ENCODE measurements around the gene THAP7. TPM values are rescaled to one million over a fixed set of nuclear protein-coding genes. Genes with fewer than 3 reads are reported as not detected.

The THAP7 gene
- polyA plus RNA-seq, 1 donor (not counting 4 experiments of a cell fraction or from before 2014, with no cell fraction given), result 10.4 TPM

- FAIRE-seq (no peak), DNase-seq (ENCODE audit: low read depth, low spot score) (no peak)
- H2AFZ ChIP-seq (ENCODE audit: control insufficient read depth, low read length), result no peak overlapping the region
- dilution Hi-C loops (cut with MboI; ENCODE audit: extremely low pct_ligation_motif_present, low sequenced_read_pairs), result no loop called here
- no peak overlapping the region for H3K4me3 ChIP-seq (ENCODE audit: control insufficient read depth in 2 of 3, extremely low read depth in 1 of 3, insufficient read depth in 2 of 3, low read depth in 1 of 3, low read length in 3 of 3)
- H3K9me1 ChIP-seq (ENCODE audit: control insufficient read depth, extremely low read depth, insufficient read depth, low read length), result no peaks in the 10 kb centered on the region
- no peaks in the 10 kb centered on the region for H3K79me2 ChIP-seq (ENCODE audit: control insufficient read depth, insufficient read depth, low read length)
- no peaks in the 10 kb centered on the region for H3K9me3 ChIP-seq (ENCODE audit: control insufficient read depth, low read depth, low read length)
- no peaks in the 10 kb centered on the region for H3K36me3 ChIP-seq (ENCODE audit: control insufficient read depth in 2 of 2, extremely low read depth in 1 of 2, insufficient read depth in 2 of 2, low read length in 2 of 2)
- TF ChIP-seq EZH2 (IDR thresholded peaks at IDR 0.05; ENCODE audit: low read length) (no peak), CTCF (optimal IDR thresholded peaks at IDR 0.05 in 1 of 3, IDR thresholded peaks at IDR 0.05 in 1 of 3, conservative IDR thresholded peaks at IDR 0.05 in 1 of 3; ENCODE audit: extremely low read depth in 1 of 3, insufficient read depth in 2 of 3, low read length in 3 of 3) (peak; percentile 49 to 63 (median 60))
- H3K27me3 ChIP-seq (ENCODE audit: control insufficient read depth, extremely low read depth, insufficient read depth, low read length), result no peaks in the 10 kb centered on the region
- H3K4me1 ChIP-seq (ENCODE audit: control insufficient read depth, extremely low read depth, insufficient read depth, low read length), result peaks cover 10% of the 10 kb centered on the region
- H3K27ac ChIP-seq (ENCODE audit: control insufficient read depth, insufficient read depth, low read length), result no peak overlapping the region
- no peak overlapping the region for H3K4me2 ChIP-seq (ENCODE audit: control insufficient read depth, extremely low read depth, insufficient read depth, low read depth, low read length)
- H3K9ac ChIP-seq (ENCODE audit: control insufficient read depth, extremely low read depth, insufficient read depth, low read length), result no peak overlapping the region
- H4K20me1 ChIP-seq (ENCODE audit: control insufficient read depth, extremely low read depth, insufficient read depth, low read length), result no peaks in the 10 kb centered on the region
Measured at GRCh38 chr22:21020802-21021429, 19.0 kb upstream of the THAP7 start.

- Histone ChIP-seq H3K27ac (ENCODE audit: control insufficient read depth, insufficient read depth, low read length) (no peak overlapping the region), H3K27me3 (ENCODE audit: control insufficient read depth, extremely low read depth, insufficient read depth, low read length) (no peaks in the 10 kb centered on the region), H3K4me3 (ENCODE audit: control insufficient read depth in 2 of 3, extremely low read depth in 1 of 3, insufficient read depth in 2 of 3, low read depth in 1 of 3, low read length in 3 of 3) (no peak overlapping the region), H3K9me3 (ENCODE audit: control insufficient read depth, low read depth, low read length) (no peaks in the 10 kb centered on the region), H3K79me2 (ENCODE audit: control insufficient read depth, insufficient read depth, low read length) (no peaks in the 10 kb centered on the region), H3K9ac (ENCODE audit: control insufficient read depth, extremely low read depth, insufficient read depth, low read length) (no peak overlapping the region), H3K36me3 (ENCODE audit: control insufficient read depth in 2 of 2, extremely low read depth in 1 of 2, insufficient read depth in 2 of 2, low read length in 2 of 2) (no peaks in the 10 kb centered on the region), H3K9me1 (ENCODE audit: control insufficient read depth, extremely low read depth, insufficient read depth, low read length) (no peaks in the 10 kb centered on the region), H3K4me1 (ENCODE audit: control insufficient read depth, extremely low read depth, insufficient read depth, low read length) (peaks cover 20% of the 10 kb centered on the region), H3K4me2 (ENCODE audit: control insufficient read depth, extremely low read depth, insufficient read depth, low read depth, low read length) (no peak overlapping the region), H2AFZ (ENCODE audit: control insufficient read depth, low read length) (no peak overlapping the region), H4K20me1 (ENCODE audit: control insufficient read depth, extremely low read depth, insufficient read depth, low read length) (no peaks in the 10 kb centered on the region)
- DNase-seq (ENCODE audit: low read depth, low spot score), result no peak
- TF ChIP-seq EZH2 (IDR thresholded peaks at IDR 0.05; ENCODE audit: low read length) (no peak), CTCF (optimal IDR thresholded peaks at IDR 0.05 in 1 of 3, IDR thresholded peaks at IDR 0.05 in 1 of 3, conservative IDR thresholded peaks at IDR 0.05 in 1 of 3; ENCODE audit: extremely low read depth in 1 of 3, insufficient read depth in 2 of 3, low read length in 3 of 3) (no peak)
- FAIRE-seq, result no peak
- dilution Hi-C loops (cut with MboI; ENCODE audit: extremely low pct_ligation_motif_present, low sequenced_read_pairs), result no loop called here
Measured at GRCh38 chr22:21018314-21018713, 16.4 kb upstream of the THAP7 start.
